SU-DHL-6 (cell line): Measurements from ENCODE around the gene SELENOF.

Experiments
- EZH2phosphoT487 ChIP-seq: fragments of 200-600 bp; sonication (generic), shearing (Covaris generic); conservative IDR thresholded peaks from 2 replicates; pipeline ENCODE4 v1.6.1; 2018; ENCODE audit warnings: mild to moderate bottlenecking, antibody characterized with exemption, low read length, moderate library complexity, mixed read lengths
- TF ChIP-seq, protein P1 (sequence below): fragments of 200-600 bp; sonication (generic); IDR thresholded peaks from one replicate; pipeline ENCODE4 v1.5.1; 2017; ENCODE audit warnings: antibody characterized with exemption, mild to moderate bottlenecking, low read length, moderate library complexity; ENCODE audit not compliant: insufficient read depth, poor library complexity, severe bottlenecking

- TF ChIP-seq, protein P1, sequence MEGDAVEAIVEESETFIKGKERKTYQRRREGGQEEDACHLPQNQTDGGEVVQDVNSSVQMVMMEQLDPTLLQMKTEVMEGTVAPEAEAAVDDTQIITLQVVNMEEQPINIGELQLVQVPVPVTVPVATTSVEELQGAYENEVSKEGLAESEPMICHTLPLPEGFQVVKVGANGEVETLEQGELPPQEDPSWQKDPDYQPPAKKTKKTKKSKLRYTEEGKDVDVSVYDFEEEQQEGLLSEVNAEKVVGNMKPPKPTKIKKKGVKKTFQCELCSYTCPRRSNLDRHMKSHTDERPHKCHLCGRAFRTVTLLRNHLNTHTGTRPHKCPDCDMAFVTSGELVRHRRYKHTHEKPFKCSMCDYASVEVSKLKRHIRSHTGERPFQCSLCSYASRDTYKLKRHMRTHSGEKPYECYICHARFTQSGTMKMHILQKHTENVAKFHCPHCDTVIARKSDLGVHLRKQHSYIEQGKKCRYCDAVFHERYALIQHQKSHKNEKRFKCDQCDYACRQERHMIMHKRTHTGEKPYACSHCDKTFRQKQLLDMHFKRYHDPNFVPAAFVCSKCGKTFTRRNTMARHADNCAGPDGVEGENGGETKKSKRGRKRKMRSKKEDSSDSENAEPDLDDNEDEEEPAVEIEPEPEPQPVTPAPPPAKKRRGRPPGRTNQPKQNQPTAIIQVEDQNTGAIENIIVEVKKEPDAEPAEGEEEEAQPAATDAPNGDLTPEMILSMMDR, result no peak
- no peak for TF ChIP-seq EZH2phosphoT487
Measured at GRCh38 chr1:86955678-86956077, 41.8 kb upstream of the SELENOF start.
